Activated CD8-positive, alpha-beta memory T cell treated with anti-CD3 and anti-CD28 coated beads, Interleukin-2, amount 50 U/mL, for 1 hour (primary cell): ENCODE data around the gene GLYATL1.
"Not testable (repeated sequence)": the region's sequence is repeated elsewhere in the genome, so short reads cannot be mapped to it uniquely, and the experiment has no call there.

ENCODE experiments used
- DNase-seq: peaks from one replicate; pipeline ENCODE4 v3.0.0-alpha.2; 2020; ENCODE audit errors: extremely low read depth

The GLYATL1 gene

DNA sequence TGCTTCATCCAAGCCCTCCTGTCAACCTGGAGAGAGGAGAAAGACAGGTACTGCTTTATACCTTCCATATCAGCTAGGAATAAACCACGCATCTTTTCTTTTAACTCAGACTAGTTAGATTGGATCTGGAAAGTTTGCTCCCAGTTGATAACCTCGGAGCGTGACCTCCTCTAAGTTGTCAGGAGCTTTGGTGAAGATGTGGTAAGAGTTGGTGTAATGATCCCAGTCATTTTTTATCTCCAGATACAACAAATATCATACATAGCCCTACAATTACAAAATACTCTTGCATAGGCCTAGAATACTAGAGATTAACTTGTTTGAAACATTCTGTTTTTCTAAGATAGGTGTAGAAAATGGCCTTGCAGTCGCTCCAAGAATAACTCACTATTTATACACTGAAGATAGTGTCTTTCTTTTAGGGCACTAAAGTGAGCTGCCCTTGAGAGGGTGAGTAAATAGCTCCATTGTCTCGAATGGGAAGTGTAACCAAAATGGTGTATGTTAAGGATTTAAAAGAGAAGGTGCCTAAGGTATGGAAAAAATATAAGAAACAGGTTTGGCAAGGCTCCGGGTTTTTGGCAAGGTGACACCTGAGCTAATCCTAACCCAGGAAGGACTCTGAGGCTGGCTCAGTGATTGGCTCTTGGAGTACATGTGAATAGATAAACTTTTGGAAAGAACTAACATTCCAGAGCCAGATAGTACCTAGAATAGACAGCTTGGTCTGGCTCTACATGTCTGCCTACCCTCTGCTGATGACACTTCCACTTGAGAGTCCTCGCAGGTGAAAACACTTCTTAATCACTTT is 59.4 kb downstream of the GLYATL1 start:
- no peak for DNase-seq

DNA sequence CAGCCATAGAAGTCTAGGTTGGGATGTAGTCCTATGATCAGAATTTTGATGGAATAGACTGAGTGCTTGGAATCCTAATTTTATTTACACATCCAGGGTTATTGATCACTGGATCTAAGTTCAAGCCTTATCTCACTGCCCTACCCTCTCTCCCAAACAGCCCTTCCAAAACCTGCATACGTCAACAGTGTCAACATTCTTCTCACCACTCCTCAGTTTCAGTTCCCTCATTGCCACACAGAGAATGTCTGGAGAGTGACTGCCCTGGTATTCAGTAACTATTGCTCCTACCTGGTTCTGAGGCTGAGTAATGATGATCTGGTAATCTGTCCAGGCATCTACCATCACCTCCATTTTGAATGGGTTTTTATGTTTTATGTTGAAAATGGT is 60.0 kb downstream of the GLYATL1 start:
- DNase-seq, result no peak

DNA sequence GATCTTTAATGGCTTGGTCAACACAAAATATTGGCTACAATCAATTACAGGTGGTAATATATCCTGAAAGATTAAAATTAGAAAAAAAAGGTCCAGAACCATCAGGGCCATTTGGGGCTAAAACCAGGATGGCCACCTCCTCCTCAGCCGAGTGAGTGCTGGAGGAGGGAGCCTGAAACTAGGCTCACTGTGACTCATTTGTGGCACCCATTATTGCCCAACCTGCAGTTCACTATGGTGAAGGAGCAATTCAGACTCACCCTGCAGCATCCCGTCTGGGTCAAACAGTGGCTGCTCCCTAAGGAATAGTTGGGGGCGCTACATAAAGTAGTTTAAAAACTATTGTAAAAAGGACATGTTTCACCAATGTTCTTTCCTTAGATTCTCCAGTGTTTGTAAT is 60.7 kb downstream of the GLYATL1 start:
- no peak for DNase-seq

DNA sequence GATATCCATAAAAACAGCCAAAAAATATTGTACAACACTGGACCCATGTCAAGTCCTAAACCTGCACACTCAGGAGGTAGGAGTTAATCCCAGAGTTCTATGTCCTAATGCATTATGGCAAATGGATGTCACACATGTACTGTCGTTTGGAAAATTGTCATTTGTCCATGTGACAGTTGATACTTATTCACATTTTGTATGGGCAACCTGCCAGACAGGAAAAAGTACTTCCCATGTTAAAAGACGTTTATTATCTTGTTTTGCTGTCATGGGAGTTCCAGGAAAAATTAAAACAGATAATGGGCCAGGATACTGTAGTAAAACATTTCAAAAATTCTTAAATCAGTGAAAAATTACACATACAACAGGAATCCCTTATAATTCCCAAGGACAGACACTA is 62.7 kb downstream of the GLYATL1 start:
- DNase-seq, result not testable (repeated sequence)
